Measurements from ENCODE around the gene MINDY1.

- TF ChIP-seq, protein P1, sequence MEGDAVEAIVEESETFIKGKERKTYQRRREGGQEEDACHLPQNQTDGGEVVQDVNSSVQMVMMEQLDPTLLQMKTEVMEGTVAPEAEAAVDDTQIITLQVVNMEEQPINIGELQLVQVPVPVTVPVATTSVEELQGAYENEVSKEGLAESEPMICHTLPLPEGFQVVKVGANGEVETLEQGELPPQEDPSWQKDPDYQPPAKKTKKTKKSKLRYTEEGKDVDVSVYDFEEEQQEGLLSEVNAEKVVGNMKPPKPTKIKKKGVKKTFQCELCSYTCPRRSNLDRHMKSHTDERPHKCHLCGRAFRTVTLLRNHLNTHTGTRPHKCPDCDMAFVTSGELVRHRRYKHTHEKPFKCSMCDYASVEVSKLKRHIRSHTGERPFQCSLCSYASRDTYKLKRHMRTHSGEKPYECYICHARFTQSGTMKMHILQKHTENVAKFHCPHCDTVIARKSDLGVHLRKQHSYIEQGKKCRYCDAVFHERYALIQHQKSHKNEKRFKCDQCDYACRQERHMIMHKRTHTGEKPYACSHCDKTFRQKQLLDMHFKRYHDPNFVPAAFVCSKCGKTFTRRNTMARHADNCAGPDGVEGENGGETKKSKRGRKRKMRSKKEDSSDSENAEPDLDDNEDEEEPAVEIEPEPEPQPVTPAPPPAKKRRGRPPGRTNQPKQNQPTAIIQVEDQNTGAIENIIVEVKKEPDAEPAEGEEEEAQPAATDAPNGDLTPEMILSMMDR (IDR thresholded peaks at IDR 0.05; ENCODE audit: low read depth, low read length, poor library complexity, severe bottlenecking): no peak
- no peak for TF ChIP-seq EZH2phosphoT487 (IDR thresholded peaks at IDR 0.05; ENCODE audit: borderline replicate concordance, low read length)
These were observed 6.2 kb upstream of the MINDY1 start for GRCh38 chr1:151012684-151013471.

Measured in DOHH2 (cell line).